Activated CD8-positive, alpha-beta memory T cell treated with anti-CD3 and anti-CD28 coated beads, Interleukin-2, amount 10 ng/mL, durations not matched to agents 7 days and 5 days (primary cell): ENCODE data around the gene GPR42. TPM values are rescaled to one million over a fixed set of nuclear protein-coding genes. Genes with fewer than 3 reads are reported as not detected.

Source experiments
- ATAC-seq: fragments of 150-1000 bp; cut with Tn5 transposase; one replicate; pipeline ENCODE4 v1.10.0; 2021; ENCODE audit warnings: moderate library complexity
- CTCF ChIA-PET: fragments of 350-600 bp; sonication (Branson Sonifier 250); formaldehyde crosslinking; loops from one replicate; lab custom pipeline; 2021; ENCODE audit warnings: antibody characterized with exemption; lab: Charles Lee
- DNase-seq: peaks from one replicate; pipeline ENCODE4 v3.0.0-alpha.2; 2020
- H3K27ac Mint-ChIP-seq: one replicate; pipeline ENCODE4 v1.8.0; 2021; ENCODE audit warnings: mild to moderate bottlenecking, mixed read lengths
- H3K27me3 Mint-ChIP-seq: one replicate; pipeline ENCODE4 v1.8.0; 2021; ENCODE audit warnings: mixed read lengths
- H3K36me3 Mint-ChIP-seq: one replicate; pipeline ENCODE4 v1.8.0; 2021; ENCODE audit warnings: mild to moderate bottlenecking, mixed read lengths
- H3K4me1 Mint-ChIP-seq: one replicate; pipeline ENCODE4 v1.8.0; 2021; ENCODE audit warnings: mixed read lengths
- H3K4me3 Mint-ChIP-seq: one replicate; pipeline ENCODE4 v1.8.0; 2021; ENCODE audit warnings: mild to moderate bottlenecking, moderate library complexity, mixed read lengths
- H3K9me3 Mint-ChIP-seq: one replicate; pipeline ENCODE4 v1.8.0; 2022; ENCODE audit warnings: low read depth, mixed read lengths
- total RNA-seq, 2 experiments: library from RNA; stranded (reverse); gene quantifications; one replicate each; pipeline ENCODE4 v1.2.3, GENCODE V29; 2021

GPR42 gene, protein sequence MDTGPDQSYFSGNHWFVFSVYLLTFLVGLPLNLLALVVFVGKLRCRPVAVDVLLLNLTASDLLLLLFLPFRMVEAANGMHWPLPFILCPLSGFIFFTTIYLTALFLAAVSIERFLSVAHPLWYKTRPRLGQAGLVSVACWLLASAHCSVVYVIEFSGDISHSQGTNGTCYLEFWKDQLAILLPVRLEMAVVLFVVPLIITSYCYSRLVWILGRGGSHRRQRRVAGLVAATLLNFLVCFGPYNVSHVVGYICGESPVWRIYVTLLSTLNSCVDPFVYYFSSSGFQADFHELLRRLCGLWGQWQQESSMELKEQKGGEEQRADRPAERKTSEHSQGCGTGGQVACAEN
- total RNA-seq = under 1 TPM in 1 of 2 experiments, not detected in 1; 0.12 TPM

DNA sequence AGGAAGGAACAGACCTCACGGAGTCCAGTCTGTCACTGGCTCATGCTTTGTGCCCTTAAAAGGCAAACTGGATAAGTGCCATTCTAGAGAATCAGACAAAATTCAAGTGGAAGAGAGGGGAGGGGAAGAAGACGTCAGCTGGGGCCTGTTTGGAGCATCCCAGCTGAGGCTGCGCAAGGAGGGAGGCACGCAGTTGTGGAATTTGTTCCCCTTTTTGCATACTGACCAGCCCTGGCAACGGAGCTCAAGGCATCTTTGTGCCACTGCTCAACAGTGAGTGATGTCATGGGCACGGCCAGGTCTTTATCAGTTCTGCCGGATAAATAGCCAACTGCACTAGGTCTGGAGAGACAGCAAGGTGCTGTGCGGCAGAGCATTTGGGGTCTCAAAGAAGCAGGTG is at the start of gene GPR42:
GPR42 (plus strand) TSS at position 347 of the 400 bp plus-strand sequence. CDS start 292 bp downstream, outside the sequence.
- CTCF ChIA-PET = no interaction called here

DNA sequence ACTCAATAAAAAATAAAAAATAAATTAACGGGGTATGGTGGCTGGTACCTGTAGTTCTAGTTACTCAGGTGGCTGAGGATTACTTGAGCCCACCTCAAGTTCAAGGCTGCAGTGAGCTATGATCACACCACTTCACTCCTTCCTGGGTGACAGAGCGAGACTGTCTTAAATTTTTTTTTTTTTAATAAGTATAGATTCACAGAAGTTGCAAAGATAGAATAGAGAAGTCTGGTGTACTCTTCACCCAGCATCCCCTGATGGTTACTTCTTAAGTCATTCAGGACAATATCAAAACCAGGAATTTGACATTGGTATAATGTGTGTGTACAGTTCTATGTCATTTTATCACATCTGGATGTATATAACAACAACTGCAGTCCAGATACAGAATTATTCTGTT is 49.6 kb upstream of the GPR42 start:
- Mint-ChIP-seq H3K9me3 (no peaks in the 10 kb centered on the region), H3K27ac (no peak overlapping the region), H3K4me1 (peaks cover 7% of the 10 kb centered on the region), H3K36me3 (no peaks in the 10 kb centered on the region), H3K27me3 (peaks cover 13% of the 10 kb centered on the region), H3K4me3 (no peak overlapping the region)
- no peak for ATAC-seq
- CTCF ChIA-PET = no interaction called here
- no peak for DNase-seq

More for the DNA sequence above, at the start of gene GPR42:
- no peak within 1 kb of the TSS for H3K27ac Mint-ChIP-seq
- ATAC-seq = no peak
- H3K4me3 Mint-ChIP-seq = no peak within 1 kb of the TSS
- H3K9me3 Mint-ChIP-seq = no peaks in the 10 kb centered on the region
- no peaks in the 10 kb centered on the region for H3K36me3 Mint-ChIP-seq
- H3K4me1 Mint-ChIP-seq = peaks cover 2% of the 10 kb centered on the region
- H3K27me3 Mint-ChIP-seq = peaks cover 34% of the 10 kb centered on the region
- DNase-seq = no peak

DNA sequence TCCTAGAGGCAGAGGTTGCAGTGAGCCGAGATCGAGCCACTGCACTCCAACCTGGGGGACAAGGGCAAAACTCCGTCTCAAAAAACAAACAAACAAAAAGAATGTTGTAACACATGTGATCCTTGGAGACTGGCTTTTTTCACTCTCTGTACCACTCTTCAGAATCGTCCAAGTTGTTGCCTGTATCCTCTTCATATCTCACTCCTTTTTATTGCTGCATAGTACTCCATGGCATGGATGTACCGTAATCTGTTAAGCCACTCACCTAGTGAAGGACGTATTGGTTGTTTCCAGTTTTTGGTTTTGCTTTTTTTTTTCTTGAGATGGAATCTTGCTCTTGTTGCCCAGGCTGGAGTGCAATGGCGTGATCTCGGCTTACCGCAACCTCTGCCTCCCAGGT is 48.9 kb upstream of the GPR42 start:
- CTCF ChIA-PET = no interaction called here
- H3K27ac Mint-ChIP-seq = no peak overlapping the region
- H3K4me3 Mint-ChIP-seq = no peak overlapping the region
- DNase-seq (no peak), ATAC-seq (no peak)
- H3K4me1 Mint-ChIP-seq = peaks cover 7% of the 10 kb centered on the region
- no peaks in the 10 kb centered on the region for H3K9me3 Mint-ChIP-seq
- H3K36me3 Mint-ChIP-seq = no peaks in the 10 kb centered on the region
- peaks cover 16% of the 10 kb centered on the region for H3K27me3 Mint-ChIP-seq

DNA sequence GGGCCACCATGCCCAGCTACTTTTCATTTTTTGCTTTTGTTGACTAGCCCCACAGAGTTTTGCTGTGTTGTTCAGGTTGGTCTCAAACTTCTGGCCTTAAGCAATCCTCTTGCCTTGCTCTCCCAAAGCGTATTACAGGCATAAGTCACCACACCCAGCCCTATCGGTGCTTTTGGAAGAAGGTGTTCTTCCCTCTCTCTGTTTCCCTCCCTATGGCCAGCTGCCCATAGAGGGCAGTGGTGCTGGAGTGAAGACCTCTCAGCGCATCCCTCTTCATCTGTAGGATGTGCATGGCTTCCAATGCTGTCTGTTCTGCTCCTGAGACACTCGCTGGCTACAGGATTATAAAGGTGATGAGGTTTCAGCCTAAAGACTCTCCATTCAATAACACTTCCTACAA is 43.2 kb upstream of the GPR42 start:
- ATAC-seq (no peak), DNase-seq (no peak)
- Mint-ChIP-seq H3K27ac (no peak overlapping the region), H3K4me1 (peaks cover 8% of the 10 kb centered on the region), H3K36me3 (no peaks in the 10 kb centered on the region), H3K4me3 (no peak overlapping the region), H3K27me3 (peaks cover 23% of the 10 kb centered on the region), H3K9me3 (no peaks in the 10 kb centered on the region)
- CTCF ChIA-PET = no interaction called here

DNA sequence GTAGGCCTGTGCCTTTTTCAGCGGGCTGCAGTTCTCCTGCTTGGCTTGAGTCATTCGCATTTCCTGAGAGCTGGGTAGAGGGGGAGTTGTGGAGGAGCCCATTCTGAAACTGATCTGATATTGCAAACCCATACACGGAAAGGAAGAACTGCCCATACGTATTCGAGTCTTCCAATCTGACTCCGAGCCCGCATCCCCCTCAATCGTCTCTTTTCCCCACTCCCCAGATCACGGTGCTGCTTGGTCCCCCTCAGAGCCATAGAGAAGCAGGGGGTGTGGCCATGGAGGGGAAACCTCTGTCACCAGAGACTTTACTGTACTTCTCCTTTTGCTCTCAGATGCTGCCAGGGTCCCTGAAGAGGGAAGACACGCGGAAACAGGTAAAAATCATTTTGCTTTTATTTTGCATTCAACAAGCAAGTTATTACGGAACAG is 42.0 kb upstream of the GPR42 start, which contains the start of gene CD22:
CD22 (plus strand) TSS at position 337 of the 435 bp plus-strand sequence. CDS start 2,854 bp downstream, outside the sequence.
- peaks cover 23% of the 10 kb centered on the region for H3K27me3 Mint-ChIP-seq
- H3K4me1 Mint-ChIP-seq = peaks cover 15% of the 10 kb centered on the region
- H3K36me3 Mint-ChIP-seq = no peaks in the 10 kb centered on the region
- no peak for DNase-seq
- ATAC-seq = no peak
- CTCF ChIA-PET = no interaction called here
- H3K9me3 Mint-ChIP-seq = no peaks in the 10 kb centered on the region
- H3K4me3 Mint-ChIP-seq = no peak within 1 kb of the TSS
- H3K27ac Mint-ChIP-seq = no peak within 1 kb of the TSS

DNA sequence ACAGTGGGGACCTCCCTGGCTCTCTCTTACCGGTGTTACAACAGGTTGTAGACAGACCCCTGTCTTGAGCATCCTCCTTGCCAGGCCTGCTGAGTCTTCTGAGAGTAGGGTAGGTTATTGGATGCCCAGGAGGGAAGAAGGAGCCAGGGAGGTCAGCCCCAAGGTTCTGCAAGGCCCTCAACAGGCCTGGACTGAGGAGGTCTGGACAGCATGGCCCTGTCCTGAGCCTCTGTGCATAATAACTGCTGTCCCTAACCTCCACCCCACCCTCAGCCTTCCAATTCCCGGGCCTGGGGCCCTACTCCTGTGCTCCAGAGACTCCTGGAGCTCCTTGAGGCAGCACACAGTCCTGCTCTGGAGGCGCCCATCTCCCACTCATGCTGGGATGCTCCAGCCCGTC is 41.5 kb upstream of the GPR42 start:
- Mint-ChIP-seq H3K27me3 (peaks cover 25% of the 10 kb centered on the region), H3K36me3 (no peaks in the 10 kb centered on the region), H3K4me3 (no peak overlapping the region), H3K9me3 (no peaks in the 10 kb centered on the region), H3K4me1 (peaks cover 16% of the 10 kb centered on the region), H3K27ac (no peak overlapping the region)
- DNase-seq = no peak
- no peak for ATAC-seq
- CTCF ChIA-PET = no interaction called here

DNA sequence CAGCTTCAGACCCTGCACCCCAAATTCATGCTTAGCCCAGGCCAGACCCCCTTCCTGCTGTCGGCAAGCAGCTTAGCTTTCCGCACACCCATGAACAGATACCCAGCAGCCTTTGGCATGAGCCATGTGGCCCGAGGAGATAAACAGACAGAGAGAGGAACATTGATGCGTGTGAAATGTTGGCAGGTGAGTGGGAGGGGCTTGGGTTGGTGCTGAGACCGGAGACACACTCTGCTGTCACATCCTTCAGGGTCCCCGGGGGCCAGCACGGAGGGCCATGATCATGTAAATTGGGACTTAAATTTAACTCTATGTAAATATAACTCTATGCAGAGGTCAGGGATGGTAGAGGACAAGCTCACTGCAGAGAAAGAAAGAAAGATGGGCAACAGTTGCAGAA is 40.4 kb upstream of the GPR42 start:
- no peak overlapping the region for H3K27ac Mint-ChIP-seq
- no peaks in the 10 kb centered on the region for H3K9me3 Mint-ChIP-seq
- peaks cover 30% of the 10 kb centered on the region for H3K27me3 Mint-ChIP-seq
- DNase-seq = no peak
- CTCF ChIA-PET = interaction anchor here (1.0 kb wide), 1 partner anchor 95 kb away, joined by 3 read pairs; no protein-coding TSS in a partner anchor
- no peaks in the 10 kb centered on the region for H3K36me3 Mint-ChIP-seq
- ATAC-seq = no peak
- peaks cover 18% of the 10 kb centered on the region for H3K4me1 Mint-ChIP-seq
- no peak overlapping the region for H3K4me3 Mint-ChIP-seq

DNA sequence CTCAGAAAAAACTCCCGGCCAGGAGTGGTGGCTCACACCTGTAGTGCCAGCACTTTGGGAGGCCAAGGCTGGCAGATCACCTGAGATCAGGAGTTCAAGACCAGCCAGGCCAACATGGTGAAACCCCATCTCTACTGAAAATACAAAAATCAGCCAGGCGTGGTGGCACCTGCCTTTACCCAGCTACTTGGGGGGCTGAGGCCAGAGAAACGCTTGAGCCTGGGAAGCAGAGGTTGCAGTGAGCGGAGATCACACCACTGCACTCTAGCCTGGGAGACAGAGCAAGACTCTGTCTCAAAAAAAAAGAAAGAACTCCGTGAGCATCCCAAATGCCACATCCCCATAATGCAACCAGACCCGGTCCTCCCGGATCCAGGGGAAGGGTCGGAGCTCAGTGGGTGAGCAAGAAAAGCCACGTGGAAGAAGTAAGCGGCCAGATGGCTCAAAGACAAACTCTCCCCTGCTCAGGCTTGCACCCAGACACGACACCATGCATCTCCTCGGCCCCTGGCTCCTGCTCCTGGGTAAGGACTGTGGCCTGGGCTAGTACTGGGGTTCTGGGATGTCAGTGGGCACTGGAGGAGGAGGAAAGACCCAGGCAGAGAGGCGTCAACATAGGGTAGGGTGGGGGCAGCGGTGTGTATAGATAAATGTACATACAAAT is 39.2 kb upstream of the GPR42 start:
- peaks cover 24% of the 10 kb centered on the region for H3K27me3 Mint-ChIP-seq
- no peak overlapping the region for H3K27ac Mint-ChIP-seq
- no peak for ATAC-seq
- DNase-seq = no peak
- H3K36me3 Mint-ChIP-seq = no peaks in the 10 kb centered on the region
- no peak overlapping the region for H3K4me3 Mint-ChIP-seq
- peaks cover 18% of the 10 kb centered on the region for H3K4me1 Mint-ChIP-seq
- CTCF ChIA-PET = no interaction called here
- no peaks in the 10 kb centered on the region for H3K9me3 Mint-ChIP-seq

DNA sequence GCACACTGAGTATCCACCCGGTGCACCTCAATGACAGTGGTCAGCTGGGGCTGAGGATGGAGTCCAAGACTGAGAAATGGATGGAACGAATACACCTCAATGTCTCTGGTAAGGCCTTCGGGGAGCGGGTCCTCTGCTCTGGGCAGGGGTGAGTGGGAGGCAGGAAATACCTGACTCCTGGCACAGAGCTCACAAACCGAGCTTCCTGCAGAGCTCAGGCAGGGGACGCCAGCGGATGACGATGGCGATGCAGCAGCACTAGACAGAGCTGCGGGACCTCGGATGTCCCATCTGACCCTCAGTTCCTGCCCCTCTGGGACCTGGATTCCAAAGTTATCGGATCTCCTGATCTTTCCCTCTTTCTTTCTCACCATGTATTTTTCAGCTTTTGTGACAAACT is 38.1 kb upstream of the GPR42 start:
- peaks cover 23% of the 10 kb centered on the region for H3K27me3 Mint-ChIP-seq
- no peak overlapping the region for H3K4me3 Mint-ChIP-seq
- no peak overlapping the region for H3K27ac Mint-ChIP-seq
- peaks cover 18% of the 10 kb centered on the region for H3K4me1 Mint-ChIP-seq
- no peaks in the 10 kb centered on the region for H3K9me3 Mint-ChIP-seq
- no peaks in the 10 kb centered on the region for H3K36me3 Mint-ChIP-seq
- CTCF ChIA-PET = interaction anchor here (1.0 to 1.9 kb wide), 2 partner anchors 162 to 164 kb away, joined by 3 to 6 read pairs; no protein-coding TSS in a partner anchor
- DNase-seq = no peak
- peak; percentile 58 for ATAC-seq

DNA sequence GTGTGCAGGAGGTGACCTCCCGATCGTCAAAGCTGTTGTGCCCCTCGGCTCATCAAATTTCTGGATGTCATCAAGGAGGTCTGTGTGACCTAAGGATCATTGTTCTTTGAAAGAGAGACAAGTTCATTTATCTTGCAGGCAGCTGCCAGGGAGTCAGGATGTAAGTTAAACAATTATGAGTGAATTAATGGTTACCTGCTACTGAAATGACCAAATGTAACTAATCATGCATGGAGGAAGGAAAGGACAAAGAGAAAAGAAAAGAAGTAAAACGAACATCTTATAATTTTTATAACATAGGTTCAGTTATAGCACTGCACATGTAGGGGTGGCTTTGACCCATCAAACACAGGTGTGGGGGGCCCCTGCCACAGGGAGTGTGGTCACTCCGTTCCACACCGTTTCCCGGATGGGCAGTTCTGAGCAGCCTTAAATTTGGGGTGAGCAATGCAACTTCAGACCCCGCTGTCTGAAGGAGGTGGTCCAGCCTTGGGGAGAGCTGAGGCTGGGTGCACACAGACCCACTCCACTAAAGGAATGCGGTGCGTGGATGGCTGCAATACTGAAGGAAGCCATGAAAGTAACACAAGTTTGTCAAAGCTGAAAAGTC is 36.6 kb upstream of the GPR42 start:
- CTCF ChIA-PET = interaction anchor here (0.6 to 1.9 kb wide), 3 partner anchors 153 to 584 kb away, joined by 3 to 6 read pairs (median 4); no protein-coding TSS in a partner anchor
- peaks cover 26% of the 10 kb centered on the region for H3K27me3 Mint-ChIP-seq

DNA sequence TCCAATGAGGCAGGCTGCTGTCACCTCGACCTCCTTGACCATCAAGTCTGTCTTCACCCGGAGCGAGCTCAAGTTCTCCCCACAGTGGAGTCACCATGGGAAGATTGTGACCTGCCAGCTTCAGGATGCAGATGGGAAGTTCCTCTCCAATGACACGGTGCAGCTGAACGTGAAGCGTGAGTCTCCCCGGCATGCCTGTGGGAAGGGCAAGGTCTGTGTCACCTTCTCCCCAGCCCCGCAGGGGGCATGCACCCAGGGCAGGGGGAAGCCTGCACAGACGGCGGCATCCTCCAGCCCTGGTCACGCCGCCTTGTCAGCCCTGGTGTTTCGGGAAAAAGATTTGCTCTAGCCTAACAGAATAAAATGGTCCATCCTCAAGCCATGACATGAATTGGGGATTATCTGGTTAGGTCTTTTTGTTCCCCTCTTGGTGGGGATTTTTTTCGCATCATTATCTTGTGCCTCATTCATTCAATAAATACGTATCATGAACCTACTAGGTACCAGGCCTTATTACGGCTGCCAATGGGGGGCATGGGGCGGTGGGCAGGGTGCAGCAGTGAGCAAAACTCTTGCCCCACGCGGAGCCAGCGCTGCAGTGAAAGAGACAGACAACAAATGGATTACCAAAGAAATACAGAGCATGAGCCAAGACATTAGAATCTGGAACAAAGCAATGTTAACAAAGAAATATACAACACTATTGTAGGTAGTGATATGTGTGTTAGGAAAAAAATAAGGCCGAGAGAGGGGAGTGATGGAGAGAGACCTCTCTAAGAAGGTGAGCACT is 34.5 kb upstream of the GPR42 start:
- H3K36me3 Mint-ChIP-seq = no peaks in the 10 kb centered on the region

More for the DNA sequence above, 36.6 kb upstream of the GPR42 start:
- DNase-seq = no peak
- Mint-ChIP-seq H3K27ac (no peak overlapping the region), H3K9me3 (no peaks in the 10 kb centered on the region), H3K4me3 (no peak overlapping the region), H3K4me1 (peaks cover 12% of the 10 kb centered on the region), H3K36me3 (no peaks in the 10 kb centered on the region)
- no peak for ATAC-seq

DNA sequence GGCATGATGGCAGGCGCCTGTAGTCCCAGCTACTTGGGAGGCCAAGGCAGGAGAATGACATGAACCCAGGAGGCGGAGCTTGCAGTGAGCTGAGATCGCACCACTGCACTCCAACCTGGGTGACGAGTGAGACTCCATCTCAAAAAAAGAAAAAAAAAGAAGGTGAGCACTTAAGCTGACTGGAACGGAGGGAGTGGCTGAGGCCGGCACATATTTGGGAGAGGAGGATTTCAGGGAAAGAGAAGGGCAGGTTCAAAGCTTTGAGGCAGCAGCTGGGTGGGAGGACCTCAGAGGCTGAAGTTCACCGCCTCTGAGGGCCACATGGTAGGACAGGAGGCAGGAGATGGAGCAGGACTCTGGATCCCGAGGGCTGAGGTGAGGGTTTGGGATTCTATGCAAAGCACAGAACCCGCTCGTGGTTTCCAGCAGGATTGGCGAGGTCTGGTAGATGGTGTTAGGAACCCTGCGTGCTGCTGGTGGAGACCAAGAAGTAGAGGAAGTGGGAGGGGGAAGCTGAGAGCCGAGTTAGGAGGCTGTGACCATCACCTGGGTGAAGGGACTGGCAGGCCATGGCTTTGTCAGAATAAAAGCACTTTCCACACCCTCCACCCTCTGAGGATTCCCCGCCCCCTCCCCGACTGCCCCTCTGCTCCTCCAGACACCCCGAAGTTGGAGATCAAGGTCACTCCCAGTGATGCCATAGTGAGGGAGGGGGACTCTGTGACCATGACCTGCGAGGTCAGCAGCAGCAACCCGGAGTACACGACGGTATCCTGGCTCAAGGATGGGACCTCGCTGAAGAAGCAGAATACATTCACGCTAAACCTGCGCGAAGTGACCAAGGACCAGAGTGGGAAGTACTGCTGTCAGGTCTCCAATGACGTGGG is 33.5 kb upstream of the GPR42 start:
- H3K4me1 Mint-ChIP-seq = peaks cover 12% of the 10 kb centered on the region
- no peaks in the 10 kb centered on the region for H3K9me3 Mint-ChIP-seq
- no peak overlapping the region for H3K27ac Mint-ChIP-seq
- CTCF ChIA-PET = no interaction called here
- H3K36me3 Mint-ChIP-seq = no peaks in the 10 kb centered on the region
- DNase-seq = no peak
- H3K4me3 Mint-ChIP-seq = no peak overlapping the region
- H3K27me3 Mint-ChIP-seq = peaks cover 22% of the 10 kb centered on the region
- ATAC-seq = no peak

More for the DNA sequence above, 34.5 kb upstream of the GPR42 start:
- Mint-ChIP-seq H3K9me3 (no peaks in the 10 kb centered on the region), H3K4me1 (peaks cover 12% of the 10 kb centered on the region), H3K27ac (no peak overlapping the region), H3K4me3 (no peak overlapping the region), H3K27me3 (peaks cover 20% of the 10 kb centered on the region)
- ATAC-seq (no peak), DNase-seq (no peak)
- CTCF ChIA-PET = interaction anchor here (1.0 kb wide), 1 partner anchor 13 kb away, joined by 3 read pairs; no protein-coding TSS in a partner anchor
